Suprapubic skin (tissue), 4 donors: ENCODE data around the gene CLEC4A. TPM values are rescaled to one million over a fixed set of nuclear protein-coding genes. Genes with fewer than 3 reads are reported as not detected.
"Not testable (repeated sequence)": the region's sequence is repeated elsewhere in the genome, so short reads cannot be mapped to it uniquely, and the experiment has no call there.

Source experiments
- DNase-seq, 2 donors: peaks; one replicate each; pipeline ENCODE4 v3.0.0-alpha.2; 2019; ENCODE audit warnings: low spot score in 2 of 2
- H3K27ac ChIP-seq: fragments of 200-600 bp; sonication (generic); one replicate; pipeline ENCODE4 v1.5.1; 2019
- H3K27me3 ChIP-seq: fragments of 200-600 bp; sonication (generic); one replicate; pipeline ENCODE4 v1.5.1; 2019
- H3K36me3 ChIP-seq: fragments of 200-600 bp; sonication (generic); one replicate; pipeline ENCODE4 v1.5.1; 2019
- H3K4me1 ChIP-seq: fragments of 200-600 bp; sonication (generic); one replicate; pipeline ENCODE4 v1.5.1; 2019
- H3K4me3 ChIP-seq: fragments of 200-600 bp; sonication (generic); one replicate; pipeline ENCODE4 v1.5.1; 2019; ENCODE audit warnings: mild to moderate bottlenecking
- H3K9me3 ChIP-seq: fragments of 200-600 bp; sonication (generic); one replicate; pipeline ENCODE4 v1.5.1; 2019
- EP300 ChIP-seq: sonication (generic); formaldehyde crosslinking; IDR thresholded peaks from one replicate; pipeline ENCODE4 v1.6.1; 2017; ENCODE audit warnings: antibody characterized with exemption
- POLR2A ChIP-seq, 2 donors: fragments of 450-650 bp; IDR thresholded peaks; one replicate each; pipeline ENCODE4 v1.6.1; 2017; ENCODE audit warnings: antibody characterized with exemption in 2 of 2, mild to moderate bottlenecking in 2 of 2, moderate library complexity in 2 of 2
- POLR2AphosphoS5 ChIP-seq, 3 donors: sonication (generic); formaldehyde crosslinking; IDR thresholded peaks; one replicate each; pipeline ENCODE4 v1.6.1; 2017; ENCODE audit warnings: antibody characterized with exemption in 3 of 3
- WGBS: methylation state at CpG from one replicate; pipeline ENCODE4 v1.1.5; 2018; 5-methylcytosine and 5-hydroxymethylcytosine counted together
- total RNA-seq, 4 donors: library from RNA; depleted of rRNA; stranded (reverse); fragments of >200 nt; gene quantifications; one replicate each; pipeline ENCODE4 v1.1.0, GENCODE V29; 2016
- TF ChIP-seq, protein P1 (sequence below), 2 donors: fragments of 200-600 bp in 1 of 2; fragments of 450-650 bp in 1 of 2; sonication (generic) in 1 of 2; IDR thresholded peaks; one replicate each; pipeline ENCODE4 v1.5.1; 2016 to 2019; ENCODE audit warnings: antibody characterized with exemption in 2 of 2, mild to moderate bottlenecking in 1 of 2, moderate library complexity in 1 of 2

CLEC4A gene
- total RNA-seq, 4 donors from 2014 or later, result 1.1 to 7.2 (median 1.7) TPM

DNA sequence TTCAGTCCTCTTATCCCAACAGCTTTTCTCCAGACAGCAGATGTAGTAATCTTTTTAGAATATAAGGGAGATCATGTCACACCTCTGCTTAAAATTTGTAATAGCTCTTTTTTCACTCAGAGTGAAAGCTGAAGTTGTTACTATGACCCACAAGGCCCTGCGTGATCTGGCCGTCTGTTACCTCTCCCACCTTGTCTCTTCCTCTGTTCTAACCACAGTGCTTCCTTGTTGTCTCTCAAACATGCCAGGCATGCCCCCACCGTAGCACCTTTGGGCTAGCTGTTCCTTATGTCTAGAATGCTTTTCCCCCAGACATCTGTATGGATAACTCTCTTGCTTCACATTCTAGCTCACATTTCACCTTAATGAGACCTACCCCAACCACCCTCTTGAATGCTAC is 34.8 kb upstream of the CLEC4A start:
- no peak for DNase-seq
- TF ChIP-seq, protein P1, sequence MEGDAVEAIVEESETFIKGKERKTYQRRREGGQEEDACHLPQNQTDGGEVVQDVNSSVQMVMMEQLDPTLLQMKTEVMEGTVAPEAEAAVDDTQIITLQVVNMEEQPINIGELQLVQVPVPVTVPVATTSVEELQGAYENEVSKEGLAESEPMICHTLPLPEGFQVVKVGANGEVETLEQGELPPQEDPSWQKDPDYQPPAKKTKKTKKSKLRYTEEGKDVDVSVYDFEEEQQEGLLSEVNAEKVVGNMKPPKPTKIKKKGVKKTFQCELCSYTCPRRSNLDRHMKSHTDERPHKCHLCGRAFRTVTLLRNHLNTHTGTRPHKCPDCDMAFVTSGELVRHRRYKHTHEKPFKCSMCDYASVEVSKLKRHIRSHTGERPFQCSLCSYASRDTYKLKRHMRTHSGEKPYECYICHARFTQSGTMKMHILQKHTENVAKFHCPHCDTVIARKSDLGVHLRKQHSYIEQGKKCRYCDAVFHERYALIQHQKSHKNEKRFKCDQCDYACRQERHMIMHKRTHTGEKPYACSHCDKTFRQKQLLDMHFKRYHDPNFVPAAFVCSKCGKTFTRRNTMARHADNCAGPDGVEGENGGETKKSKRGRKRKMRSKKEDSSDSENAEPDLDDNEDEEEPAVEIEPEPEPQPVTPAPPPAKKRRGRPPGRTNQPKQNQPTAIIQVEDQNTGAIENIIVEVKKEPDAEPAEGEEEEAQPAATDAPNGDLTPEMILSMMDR (IDR thresholded peaks at IDR 0.05), result no peak
- TF ChIP-seq POLR2A (IDR thresholded peaks at IDR 0.05) (no peak), POLR2AphosphoS5 (IDR thresholded peaks at IDR 0.05) (no peak), EP300 (no peak)
- no peaks in the 10 kb centered on the region for H3K27me3 ChIP-seq
- H3K4me1 ChIP-seq, result peaks cover 20% of the 10 kb centered on the region
- H3K36me3 ChIP-seq, result peaks cover 44% of the 10 kb centered on the region
- no peak overlapping the region for H3K27ac ChIP-seq
- H3K9me3 ChIP-seq, result no peaks in the 10 kb centered on the region
- WGBS, result 78% methylated on average over 3 of the region's 3 CpGs
- no peak overlapping the region for H3K4me3 ChIP-seq

DNA sequence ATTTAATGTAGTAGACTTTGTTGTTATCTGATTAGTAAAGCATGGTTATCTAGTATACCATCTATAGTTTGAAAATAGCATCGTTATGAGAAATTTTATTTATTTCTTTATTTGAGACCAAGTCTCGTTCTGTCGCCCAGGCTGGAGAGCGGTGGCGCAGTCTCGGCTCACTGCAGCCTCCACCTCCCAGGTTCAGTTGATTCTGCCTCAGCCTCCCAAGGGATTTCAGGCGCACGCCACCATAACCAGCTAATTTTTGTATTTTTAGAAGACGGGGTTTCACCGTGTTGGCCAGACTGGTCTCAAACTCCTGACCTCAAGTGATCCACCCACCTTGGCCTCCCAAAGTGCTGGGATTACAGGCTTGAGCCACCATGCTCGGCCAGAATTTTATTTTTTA is 34.1 kb upstream of the CLEC4A start:
- H3K4me1 ChIP-seq, result peaks cover 14% of the 10 kb centered on the region
- 91% methylated on average over 11 of the region's 11 CpGs for WGBS
- not testable (repeated sequence) for DNase-seq, H3K4me3 ChIP-seq, H3K9me3 ChIP-seq, H3K27me3 ChIP-seq, H3K27ac ChIP-seq
- H3K36me3 ChIP-seq, result peaks cover 51% of the 10 kb centered on the region

DNA sequence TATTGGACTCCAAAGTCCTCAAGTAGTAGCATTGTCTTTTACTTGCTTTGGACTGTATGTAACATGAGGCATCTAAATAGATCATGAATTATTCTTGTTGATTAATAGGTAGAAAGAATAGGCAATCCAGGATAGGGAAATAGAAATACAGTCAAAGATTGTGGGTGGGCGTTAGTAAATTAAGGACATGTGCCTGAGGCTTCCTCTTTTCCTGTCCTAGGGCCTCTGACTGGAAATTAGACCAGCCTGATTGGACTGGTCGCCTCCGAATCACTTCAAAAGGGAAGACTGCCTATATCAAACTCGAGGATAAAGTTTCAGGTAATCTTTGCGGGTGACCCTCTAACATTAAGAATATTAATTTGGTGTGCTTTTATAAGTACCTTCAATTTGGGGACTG is 33.7 kb upstream of the CLEC4A start:
- TF ChIP-seq POLR2AphosphoS5 (IDR thresholded peaks at IDR 0.05), result no peak
- no peak for TF ChIP-seq POLR2A (IDR thresholded peaks at IDR 0.05)
- no peak for TF ChIP-seq EP300
- TF ChIP-seq, protein P1 (IDR thresholded peaks at IDR 0.05), result no peak
- Histone ChIP-seq H3K27me3 (no peaks in the 10 kb centered on the region), H3K9me3 (no peaks in the 10 kb centered on the region), H3K36me3 (peaks cover 56% of the 10 kb centered on the region), H3K4me1 (peaks cover 10% of the 10 kb centered on the region), H3K27ac (no peak overlapping the region), H3K4me3 (no peak overlapping the region)
- 86% methylated on average over 5 of the region's 5 CpGs for WGBS
- DNase-seq, result no peak

DNA sequence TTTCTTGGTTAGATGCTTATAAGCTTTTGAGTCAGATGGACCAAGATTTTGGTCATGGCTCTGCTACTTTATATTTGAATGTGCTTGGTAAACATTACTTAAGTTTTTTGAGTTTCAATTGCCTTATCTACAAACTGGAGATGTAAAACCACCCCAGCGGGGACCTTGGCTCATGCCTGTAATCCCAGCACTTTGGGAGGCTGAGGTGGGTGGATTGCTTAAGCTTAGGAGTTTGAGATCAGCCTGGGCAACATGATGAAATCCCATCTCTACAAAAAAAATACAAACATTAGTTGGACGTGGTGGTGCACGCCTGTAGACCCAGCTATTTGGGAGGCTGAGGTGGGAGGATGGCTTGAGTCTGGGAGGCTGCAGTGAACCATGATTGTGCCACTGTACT is 30.1 kb upstream of the CLEC4A start:
- H3K27me3 ChIP-seq, result no peaks in the 10 kb centered on the region
- H3K4me3 ChIP-seq, result no peak overlapping the region
- H3K36me3 ChIP-seq, result peaks cover 87% of the 10 kb centered on the region
- 100% methylated on average over 3 of the region's 3 CpGs for WGBS
- H3K27ac ChIP-seq, result no peak overlapping the region
- H3K4me1 ChIP-seq, result peaks cover 2% of the 10 kb centered on the region
- no peaks in the 10 kb centered on the region for H3K9me3 ChIP-seq
- no peak for TF ChIP-seq POLR2AphosphoS5 (IDR thresholded peaks at IDR 0.05)
- no peak for DNase-seq

DNA sequence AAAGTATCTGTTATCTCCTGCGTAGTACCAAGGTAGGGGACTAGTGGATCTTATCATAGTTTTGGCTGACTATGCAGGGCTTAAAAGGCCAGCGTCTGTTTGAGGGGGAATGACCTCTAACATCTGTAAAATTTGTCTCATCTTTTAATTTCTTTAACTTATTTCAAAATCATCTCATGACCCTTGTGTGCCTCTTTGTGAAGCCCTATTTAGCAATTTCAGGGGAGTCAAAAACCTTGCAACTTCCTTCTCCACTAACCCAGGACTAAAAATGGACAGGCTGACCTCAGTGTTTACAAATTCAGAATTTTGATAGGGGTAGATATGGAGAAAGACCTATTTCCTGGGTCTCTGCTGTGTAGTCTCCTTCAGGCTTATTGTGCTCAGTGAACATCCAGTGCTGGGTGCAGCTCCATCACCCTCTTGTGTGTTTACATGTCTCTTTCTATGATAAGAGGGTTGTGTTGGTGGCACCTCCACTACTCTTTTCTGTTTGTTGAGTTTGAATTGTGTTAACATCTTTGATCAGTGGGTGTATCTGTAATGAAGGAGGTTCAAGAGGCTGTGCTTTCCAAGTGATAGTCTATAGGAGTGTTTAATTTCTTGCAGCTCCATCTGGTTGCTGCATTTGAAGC is 27.0 kb upstream of the CLEC4A start:
- WGBS, result 94% methylated on average over 2 of the region's 2 CpGs
- no peak for DNase-seq
- Histone ChIP-seq H3K4me3 (no peak overlapping the region), H3K4me1 (no peaks in the 10 kb centered on the region), H3K27me3 (no peaks in the 10 kb centered on the region), H3K9me3 (no peaks in the 10 kb centered on the region), H3K36me3 (peaks cover 70% of the 10 kb centered on the region), H3K27ac (no peak overlapping the region)
- TF ChIP-seq, protein P1 (IDR thresholded peaks at IDR 0.05), result no peak
- TF ChIP-seq POLR2A (IDR thresholded peaks at IDR 0.05) (no peak), EP300 (no peak), POLR2AphosphoS5 (IDR thresholded peaks at IDR 0.05) (no peak)

DNA sequence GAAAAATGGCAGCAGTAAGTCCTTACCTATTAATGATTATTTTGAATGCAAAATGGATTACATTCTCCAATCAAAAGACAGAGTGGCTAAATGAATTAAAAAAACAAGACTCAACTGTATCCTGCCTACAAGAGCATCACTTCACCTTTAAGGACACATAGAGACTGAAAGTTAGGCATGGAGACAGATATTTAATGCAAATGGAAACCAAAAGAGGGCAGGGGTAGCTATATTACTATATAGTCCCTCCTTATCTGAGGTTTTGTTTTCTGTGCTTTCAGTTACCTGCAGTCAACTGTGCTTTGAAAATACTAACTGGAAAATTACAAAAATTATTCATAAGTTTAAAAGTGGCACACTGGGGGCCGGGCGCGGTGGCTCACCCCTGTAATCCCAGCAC is 24.2 kb upstream of the CLEC4A start:
- Histone ChIP-seq H3K9me3 (no peaks in the 10 kb centered on the region), H3K36me3 (peaks cover 41% of the 10 kb centered on the region), H3K27me3 (no peaks in the 10 kb centered on the region), H3K4me3 (no peak overlapping the region), H3K27ac (no peak overlapping the region), H3K4me1 (no peaks in the 10 kb centered on the region)
- TF ChIP-seq EP300 (no peak), POLR2AphosphoS5 (IDR thresholded peaks at IDR 0.05) (no peak)
- TF ChIP-seq, protein P1 (IDR thresholded peaks at IDR 0.05), result no peak
- WGBS, result 90% methylated on average over 3 of the region's 3 CpGs
- no peak for DNase-seq
